Smooth muscle cell (in vitro differentiated cells): ENCODE results near the gene PANX2. TPM values are rescaled to one million over a fixed set of nuclear protein-coding genes. Genes with fewer than 3 reads are reported as not detected.
"Not testable (repeated sequence)": the region's sequence is repeated elsewhere in the genome, so short reads cannot be mapped to it uniquely, and the experiment has no call there.

ENCODE experiments used
- DNase-seq: peaks from one replicate; lab custom pipeline; 2025; ENCODE audit not compliant: unreplicated experiment; lab: John Stamatoyannopoulos, UW
- H2AFZ ChIP-seq: fragments of 200-600 bp; sonication (generic); 2 replicates; pipeline ENCODE4 v1.6.0; 2016; ENCODE audit warnings: antibody characterized with exemption, low read depth, mild to moderate bottlenecking
- H3F3A ChIP-seq: fragments of 200-600 bp; sonication (generic); 2 replicates; pipeline ENCODE4 v1.6.0; 2017; ENCODE audit warnings: antibody characterized with exemption, low read depth
- H3K27ac ChIP-seq: fragments of 200-600 bp; sonication (generic); 2 replicates; pipeline ENCODE4 v1.5.1; 2016; ENCODE audit warnings: low read depth, mild to moderate bottlenecking
- H3K27me3 ChIP-seq: fragments of 200-600 bp; sonication (generic); 2 replicates; pipeline ENCODE4 v1.6.1; 2016; ENCODE audit warnings: low read depth, mild to moderate bottlenecking
- H3K36me3 ChIP-seq: fragments of 200-600 bp; sonication (generic); 2 replicates; pipeline ENCODE4 v1.5.1; 2016; ENCODE audit warnings: low read depth
- H3K4me1 ChIP-seq: fragments of 200-600 bp; sonication (generic); 2 replicates; pipeline ENCODE4 v1.5.1; 2016; ENCODE audit warnings: low read depth
- H3K4me2 ChIP-seq: fragments of 200-600 bp; sonication (generic); 2 replicates; pipeline ENCODE4 v1.6.0; 2016; ENCODE audit warnings: mild to moderate bottlenecking
- H3K4me3 ChIP-seq: fragments of 200-600 bp; sonication (generic); 2 replicates; pipeline ENCODE4 v1.5.1; 2016; ENCODE audit warnings: mild to moderate bottlenecking
- H3K79me2 ChIP-seq: fragments of 200-600 bp; sonication (generic); 2 replicates; pipeline ENCODE4 v1.6.0; 2016; ENCODE audit warnings: low read depth, mild to moderate bottlenecking
- H3K9ac ChIP-seq: fragments of 200-600 bp; sonication (generic); 2 replicates; pipeline ENCODE4 v1.6.0; 2016; ENCODE audit warnings: low read depth
- H3K9me3 ChIP-seq: fragments of 200-600 bp; sonication (generic); replicated peaks from 2 replicates; pipeline ENCODE4 v1.5.1; 2016; ENCODE audit warnings: low read depth
- H4K20me1 ChIP-seq: fragments of 200-600 bp; sonication (generic); 2 replicates; pipeline ENCODE4 v1.6.0; 2016; ENCODE audit warnings: low read depth
- CTCF ChIP-seq: fragments of 200-600 bp; sonication (generic); IDR thresholded peaks from 2 replicates; pipeline ENCODE4 v1.5.1; 2017; ENCODE audit warnings: borderline replicate concordance, mild to moderate bottlenecking, antibody characterized with exemption; ENCODE audit not compliant: insufficient read depth, poor library complexity, severe bottlenecking
- WGBS: methylation state at CpG from one replicate; pipeline ENCODE4 v1.1.7; 2016; ENCODE audit warnings: low lambda C conversion rate; 5-methylcytosine and 5-hydroxymethylcytosine counted together
- polyA plus RNA-seq: library from polyadenylated mRNA; unstranded; fragments of >200 nt; fragmentation: Nextera tagmentation; extraction: Ambion mirVana; gene quantifications from 2 replicates; pipeline ENCODE4 v1.2.1, GENCODE V29; 2016
- total RNA-seq: library from RNA; depleted of rRNA; stranded (reverse); fragments of >200 nt; gene quantifications from 2 replicates; pipeline ENCODE4 v1.2.3, GENCODE V29; 2014

The PANX2 gene
- total and polyA plus RNA-seq, 2 experiments from 2014 or later, result 2.9 to 5.1 TPM

- Histone ChIP-seq H3K9me3 (no peaks in the 10 kb centered on the region), H3K79me2 (peaks cover 31% of the 10 kb centered on the region)
- 94% methylated on average over 1 of the region's 1 CpG for WGBS
These were observed 32.8 kb downstream of the PANX2 start for GRCh38 chr22:50203288-50203687.

DNA sequence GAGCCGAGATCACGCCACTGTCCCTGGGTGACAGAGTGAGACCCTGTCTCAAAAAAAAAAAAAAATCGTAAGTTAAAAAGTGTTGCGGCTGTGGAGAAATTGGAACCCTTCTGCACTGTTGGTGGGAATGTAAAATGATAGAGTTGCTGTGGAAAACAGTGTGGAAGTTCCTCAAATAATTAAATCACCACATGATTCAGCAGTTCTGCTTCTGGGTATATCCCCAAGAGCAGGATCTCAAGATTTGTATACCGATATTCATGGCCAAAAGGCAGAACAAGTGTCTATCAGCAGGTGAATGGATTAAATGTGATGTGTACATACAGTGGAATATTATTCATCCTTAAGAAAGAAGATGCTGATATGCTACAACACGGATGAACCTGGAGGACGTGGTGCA, 34.0 kb downstream of the PANX2 start:
- H3K27me3 ChIP-seq, result no peaks in the 10 kb centered on the region
- no peak for TF ChIP-seq CTCF
- H3K79me2 ChIP-seq, result peaks cover 31% of the 10 kb centered on the region
- H3K9ac ChIP-seq, result no peak overlapping the region
- no peaks in the 10 kb centered on the region for H3K9me3 ChIP-seq
- peaks cover 15% of the 10 kb centered on the region for H3K4me1 ChIP-seq
- peaks cover 4% of the 10 kb centered on the region for H3F3A ChIP-seq
- no peak overlapping the region for H3K4me3 ChIP-seq
- WGBS, result 98% methylated on average over 7 of the region's 7 CpGs
- no peak overlapping the region for H2AFZ ChIP-seq
- no peaks in the 10 kb centered on the region for H3K36me3 ChIP-seq
- H4K20me1 ChIP-seq, result peaks cover 88% of the 10 kb centered on the region
- H3K27ac ChIP-seq, result no peak overlapping the region
- DNase-seq, result no peak
- no peak overlapping the region for H3K4me2 ChIP-seq

More at GRCh38 chr22:50203288-50203687, 32.8 kb downstream of the PANX2 start:
- Histone ChIP-seq H3K9ac (no peak overlapping the region), H3K4me3 (no peak overlapping the region), H4K20me1 (peaks cover 79% of the 10 kb centered on the region), H3K36me3 (no peaks in the 10 kb centered on the region), H3K27ac (no peak overlapping the region), H3K27me3 (no peaks in the 10 kb centered on the region), H3K4me1 (peaks cover 18% of the 10 kb centered on the region), H3K4me2 (no peak overlapping the region), H3F3A (peaks cover 4% of the 10 kb centered on the region), H2AFZ (no peak overlapping the region)
- TF ChIP-seq CTCF, result no peak
- no peak for DNase-seq

DNA sequence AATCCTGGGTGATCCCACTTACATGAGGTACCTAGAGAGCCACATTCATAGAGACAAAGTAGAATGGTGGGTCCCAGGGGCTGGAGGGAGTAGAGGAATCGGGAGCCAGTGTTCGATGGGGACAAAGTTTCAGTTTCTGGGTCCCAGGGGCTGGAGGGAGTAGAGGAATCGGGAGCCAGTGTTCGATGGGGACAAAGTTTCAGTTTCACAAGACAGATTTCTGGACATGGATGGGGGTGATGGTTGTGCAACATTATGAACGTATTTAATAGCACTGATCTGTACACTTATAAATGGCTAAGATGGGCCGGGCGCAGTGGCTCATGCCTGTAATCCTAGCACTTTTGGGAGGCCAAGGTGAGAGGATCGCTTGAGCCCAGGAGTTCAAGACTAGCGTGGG, 34.5 kb downstream of the PANX2 start:
- not testable (repeated sequence) for H3K27me3 ChIP-seq, H3K9me3 ChIP-seq, H3K27ac ChIP-seq, DNase-seq, H3K36me3 ChIP-seq, H3F3A ChIP-seq, H3K4me3 ChIP-seq, H2AFZ ChIP-seq, H3K4me2 ChIP-seq, H3K9ac ChIP-seq
- peaks cover 31% of the 10 kb centered on the region for H3K79me2 ChIP-seq
- WGBS, result 96% methylated on average over 9 of the region's 9 CpGs
- H3K4me1 ChIP-seq, result peaks cover 11% of the 10 kb centered on the region
- H4K20me1 ChIP-seq, result peaks cover 88% of the 10 kb centered on the region

GRCh38 chr22:50205781-50206569, 35.4 kb downstream of the PANX2 start:
- no peak for TF ChIP-seq CTCF
- peaks cover 9% of the 10 kb centered on the region for H3K4me1 ChIP-seq
- H3K36me3 ChIP-seq, result no peaks in the 10 kb centered on the region
- H3K9me3 ChIP-seq, result no peaks in the 10 kb centered on the region
- peaks cover 36% of the 10 kb centered on the region for H3K79me2 ChIP-seq
- no peak overlapping the region for H3K4me3 ChIP-seq
- no peak overlapping the region for H2AFZ ChIP-seq
- no peak for DNase-seq
- H3K27me3 ChIP-seq, result no peaks in the 10 kb centered on the region
- no peak overlapping the region for H3K4me2 ChIP-seq
- no peak overlapping the region for H3K9ac ChIP-seq
- 95% methylated on average over 43 of the region's 45 CpGs for WGBS
- H3F3A ChIP-seq, result peaks cover 4% of the 10 kb centered on the region
- H4K20me1 ChIP-seq, result peaks cover 97% of the 10 kb centered on the region
- no peak overlapping the region for H3K27ac ChIP-seq
